ENCODE data around the gene COL5A1. TPM values are rescaled to one million over a fixed set of nuclear protein-coding genes. Genes with fewer than 3 reads are reported as not detected.
A peak's percentile ranks its signal among the peaks of the same experiment; 100 is the strongest.

COL5A1 gene
- total and polyA plus RNA-seq, 2 experiments from 2014 or later: 211 to 812 TPM

DNA sequence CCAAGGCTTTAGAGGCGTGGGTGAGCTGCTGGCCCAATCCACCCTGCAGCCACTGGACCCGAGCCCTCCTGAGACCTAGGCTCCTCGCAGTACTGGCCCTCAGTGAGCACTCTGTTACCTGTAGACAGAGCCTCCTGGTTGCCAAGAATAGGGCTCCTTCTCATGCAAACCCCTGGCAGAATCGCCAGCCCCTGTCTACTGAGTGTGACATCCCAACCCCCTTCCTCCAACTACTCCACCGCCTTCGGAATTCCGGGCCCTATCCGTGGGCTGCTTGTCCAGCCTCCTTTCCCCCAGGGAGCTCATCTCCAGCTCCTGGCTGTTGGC lies 23.8 kb upstream of the COL5A1 start:
- in situ Hi-C loops (cut with MboI): no loop called here
- Histone ChIP-seq H3K27me3 (replicated peaks; ENCODE audit: insufficient read depth) (no peaks in the 10 kb centered on the region), H3K4me1 (ENCODE audit: insufficient read depth) (peaks cover 7% of the 10 kb centered on the region), H3K27ac (no peak overlapping the region), H3K9me3 (ENCODE audit: low read depth) (no peaks in the 10 kb centered on the region), H3K4me2 (ENCODE audit: unreplicated experiment) (no peak overlapping the region), H3F3A (ENCODE audit: insufficient read depth) (peaks cover 11% of the 10 kb centered on the region), H3K9ac (no peak overlapping the region), H3K9me2 (ENCODE audit: insufficient read depth) (no peaks in the 10 kb centered on the region), H3K79me2 (ENCODE audit: insufficient read depth) (no peaks in the 10 kb centered on the region), H2AFZ (peak overlapping the region; percentile 42; the same call in 1 of the 2 replicates), H3K4me3 (no peak overlapping the region), H3K36me3 (ENCODE audit: low read depth) (no peaks in the 10 kb centered on the region), H4K20me1 (ENCODE audit: insufficient read depth) (no peaks in the 10 kb centered on the region)
- DNase-seq: no peak
- WGBS, 2 experiments (ENCODE audit: low coverage in 1 of 2, low lambda C conversion rate in 2 of 2, missing lambda C conversion rate in 2 of 2): 61 to 69% methylated on average over 8 of the region's 8 CpGs
- TF ChIP-seq EZH2 (IDR thresholded peaks at IDR 0.05; ENCODE audit: insufficient read depth, poor library complexity, severe bottlenecking) (no peak), EZH2phosphoT487 (IDR thresholded peaks at IDR 0.05; ENCODE audit: insufficient read depth, low read depth) (no peak)

- Histone ChIP-seq H3F3A (ENCODE audit: insufficient read depth) (peaks cover 16% of the 10 kb centered on the region), H3K4me2 (ENCODE audit: unreplicated experiment) (no peak overlapping the region), H3K36me3 (ENCODE audit: low read depth) (no peaks in the 10 kb centered on the region), H3K27ac (no peak overlapping the region), H3K9me2 (ENCODE audit: insufficient read depth) (no peaks in the 10 kb centered on the region), H3K9me3 (ENCODE audit: low read depth) (no peaks in the 10 kb centered on the region), H3K9ac (no peak overlapping the region), H3K27me3 (replicated peaks; ENCODE audit: insufficient read depth) (no peaks in the 10 kb centered on the region), H4K20me1 (ENCODE audit: insufficient read depth) (no peaks in the 10 kb centered on the region), H2AFZ (peak overlapping the region; percentile 42; the same call in 1 of the 2 replicates), H3K4me3 (no peak overlapping the region), H3K4me1 (ENCODE audit: insufficient read depth) (peaks cover 12% of the 10 kb centered on the region), H3K79me2 (ENCODE audit: insufficient read depth) (no peaks in the 10 kb centered on the region)
- WGBS, 2 experiments (ENCODE audit: low coverage in 1 of 2, low lambda C conversion rate in 2 of 2, missing lambda C conversion rate in 2 of 2): 44 to 50% methylated on average over 18 of the region's 18 CpGs
- DNase-seq: peak; percentile 43
- no peak for TF ChIP-seq EZH2 (IDR thresholded peaks at IDR 0.05; ENCODE audit: insufficient read depth, poor library complexity, severe bottlenecking)
- in situ Hi-C loops (cut with MboI): no loop called here
These were observed 23.3 kb upstream of the COL5A1 start for GRCh38 chr9:134618163-134618832.

DNA sequence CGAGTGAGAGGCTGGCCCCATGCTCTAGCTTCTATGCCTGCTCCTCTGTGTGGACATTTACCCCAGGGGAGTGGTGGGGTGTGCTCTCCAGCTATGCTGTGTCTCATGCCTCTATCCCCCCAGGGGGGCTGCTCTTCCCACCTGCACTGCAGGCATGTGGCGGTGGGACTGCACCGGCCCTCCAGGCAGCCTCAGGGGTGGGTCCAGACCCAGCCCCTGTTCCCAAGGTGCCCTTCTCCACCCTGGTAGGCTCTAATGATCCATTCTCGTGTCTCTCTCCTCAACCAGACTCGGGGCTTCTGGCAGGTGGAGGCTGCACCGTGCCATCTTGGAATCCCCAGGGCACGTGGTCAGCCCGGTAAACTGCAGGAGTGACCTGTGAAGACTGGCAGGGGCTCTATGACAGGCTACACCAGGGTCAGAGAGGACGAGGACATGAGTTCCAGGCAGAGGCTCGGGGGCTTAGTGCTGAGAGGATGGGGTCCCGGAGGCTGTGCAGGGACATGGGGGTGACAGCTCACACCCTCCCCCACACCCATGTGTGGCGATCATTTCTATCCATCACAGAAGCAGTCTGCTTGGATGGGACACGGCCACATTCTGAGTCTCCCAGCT lies 22.7 kb upstream of the COL5A1 start:
- Histone ChIP-seq H3K36me3 (ENCODE audit: low read depth) (no peaks in the 10 kb centered on the region), H3K27me3 (replicated peaks; ENCODE audit: insufficient read depth) (no peaks in the 10 kb centered on the region), H3K4me1 (ENCODE audit: insufficient read depth) (peaks cover 19% of the 10 kb centered on the region), H3K9me3 (ENCODE audit: low read depth) (no peaks in the 10 kb centered on the region), H3K79me2 (ENCODE audit: insufficient read depth) (no peaks in the 10 kb centered on the region), H3K4me3 (no peak overlapping the region), H3K9me2 (ENCODE audit: insufficient read depth) (no peaks in the 10 kb centered on the region), H4K20me1 (ENCODE audit: insufficient read depth) (no peaks in the 10 kb centered on the region), H2AFZ (no peak overlapping the region), H3K27ac (no peak overlapping the region), H3K9ac (no peak overlapping the region), H3F3A (ENCODE audit: insufficient read depth) (peaks cover 22% of the 10 kb centered on the region), H3K4me2 (ENCODE audit: unreplicated experiment) (no peak overlapping the region)
- DNase-seq: no peak
- no peak for TF ChIP-seq EZH2 (IDR thresholded peaks at IDR 0.05; ENCODE audit: insufficient read depth, poor library complexity, severe bottlenecking)
- no peak for TF ChIP-seq EZH2phosphoT487 (IDR thresholded peaks at IDR 0.05; ENCODE audit: insufficient read depth, low read depth)
- 87 to 88% methylated on average over 13 of the region's 13 CpGs for WGBS, 2 experiments (ENCODE audit: low coverage in 1 of 2, low lambda C conversion rate in 2 of 2, missing lambda C conversion rate in 2 of 2)
- in situ Hi-C loops (cut with MboI): no loop called here

- no peak overlapping the region for H3K4me2 ChIP-seq (ENCODE audit: unreplicated experiment)
- peaks cover 24% of the 10 kb centered on the region for H3K4me1 ChIP-seq (ENCODE audit: insufficient read depth)
- 93% methylated on average over 6 to 7 of the region's 7 CpGs for whole genome bisulfite sequencing, 2 experiments (ENCODE audit: low coverage in 1 of 2, low lambda C conversion rate in 2 of 2, missing lambda C conversion rate in 2 of 2)
- H3F3A ChIP-seq (ENCODE audit: insufficient read depth): peaks cover 28% of the 10 kb centered on the region
- H3K9ac ChIP-seq: no peak overlapping the region
- H2AFZ ChIP-seq: no peak overlapping the region
- H3K9me2 ChIP-seq (ENCODE audit: insufficient read depth): no peaks in the 10 kb centered on the region
- H3K27ac ChIP-seq: no peak overlapping the region
- in situ Hi-C loops (cut with MboI): no loop called here
- no peak for TF ChIP-seq EZH2phosphoT487 (IDR thresholded peaks at IDR 0.05; ENCODE audit: insufficient read depth, low read depth)
- TF ChIP-seq EZH2 (IDR thresholded peaks at IDR 0.05; ENCODE audit: insufficient read depth, poor library complexity, severe bottlenecking): no peak
- no peak overlapping the region for H3K4me3 ChIP-seq
- DNase-seq: no peak
- H4K20me1 ChIP-seq (ENCODE audit: insufficient read depth): no peaks in the 10 kb centered on the region
- H3K36me3 ChIP-seq (ENCODE audit: low read depth): no peaks in the 10 kb centered on the region
- H3K79me2 ChIP-seq (ENCODE audit: insufficient read depth): no peaks in the 10 kb centered on the region
- no peaks in the 10 kb centered on the region for H3K9me3 ChIP-seq (ENCODE audit: low read depth)
- H3K27me3 ChIP-seq (replicated peaks; ENCODE audit: insufficient read depth): no peaks in the 10 kb centered on the region
These were observed 22.1 kb upstream of the COL5A1 start for GRCh38 chr9:134619448-134619982.
